HG03565 (cell line): Measurements from ENCODE around the gene ADGRA3.

ENCODE experiments used
- ATAC-seq: cut with Tn5 transposase; IDR thresholded peaks from one replicate; pipeline ENCODE4 v1.9.1; 2021; ENCODE audit warnings: mild to moderate bottlenecking, moderate library complexity; ENCODE audit not compliant: unreplicated experiment

The ADGRA3 gene

DNA sequence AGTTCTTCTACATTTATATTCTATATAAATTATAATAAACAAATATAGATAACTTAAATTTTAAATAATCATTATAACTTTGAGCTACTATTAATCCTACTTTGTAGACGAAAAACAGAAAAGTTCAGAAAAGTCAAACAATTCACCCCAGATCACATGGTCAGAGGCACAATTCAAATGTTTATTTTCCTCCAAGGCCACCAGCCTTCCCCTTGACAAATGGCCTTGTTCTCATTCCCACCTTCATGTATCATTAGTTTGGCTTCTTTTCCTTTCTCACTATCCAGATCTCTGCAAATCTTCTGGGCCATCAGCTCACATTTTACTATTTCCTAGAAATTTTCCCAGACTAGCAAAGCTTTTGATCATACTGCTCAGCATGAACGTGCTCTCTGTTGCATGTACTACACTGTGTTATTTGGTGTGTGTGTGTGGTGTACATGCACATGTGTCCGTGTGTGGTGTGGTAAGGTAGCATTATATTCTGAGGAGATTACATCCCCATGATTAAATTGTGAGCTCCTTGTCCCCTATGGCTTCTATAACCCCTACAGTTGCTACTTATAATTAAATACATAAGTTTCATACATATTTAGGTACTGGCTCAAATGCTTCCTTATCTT lies 61.5 kb downstream of the ADGRA3 start:
- ATAC-seq: no peak

DNA sequence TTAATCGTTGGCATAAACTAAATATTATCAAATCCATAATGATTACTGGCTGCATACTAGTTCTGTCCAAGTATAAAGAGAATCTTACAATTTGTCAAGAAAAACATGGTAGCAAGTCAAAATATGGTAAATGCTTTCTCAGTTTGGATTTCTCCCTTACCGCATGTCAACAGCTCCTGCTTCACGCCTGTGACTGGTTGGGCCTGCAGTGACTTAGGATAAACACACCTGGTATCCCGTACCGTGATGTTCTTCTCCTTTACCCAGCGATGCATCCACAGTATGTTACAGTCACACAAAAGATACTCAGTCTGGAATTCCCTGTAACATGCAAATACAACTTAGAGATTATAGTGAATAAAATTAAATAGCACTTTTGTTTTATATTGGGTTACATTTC lies 71.1 kb downstream of the ADGRA3 start:
- ATAC-seq: no peak

DNA sequence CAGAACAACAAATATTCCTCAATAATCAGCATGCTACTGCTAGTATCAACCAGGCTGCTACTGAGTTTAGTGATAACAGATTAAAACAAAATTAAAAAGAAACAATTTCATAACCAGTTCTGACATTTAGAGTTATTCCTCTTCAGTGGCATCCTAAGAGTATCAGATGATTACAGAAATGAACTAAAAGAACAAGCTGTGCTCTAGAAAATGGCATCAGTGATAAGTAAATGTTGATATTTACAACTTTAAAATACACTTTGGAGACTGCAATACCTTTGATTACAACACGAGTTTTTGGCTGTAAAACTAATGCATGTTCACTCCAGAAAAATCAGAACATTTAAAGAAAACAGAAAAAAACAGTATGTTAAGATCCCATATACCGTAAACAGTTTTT lies 72.9 kb downstream of the ADGRA3 start:
- ATAC-seq: no peak

GRCh38 chr4:22440999-22441398 lies 74.9 kb downstream of the ADGRA3 start:
- ATAC-seq: no peak

DNA sequence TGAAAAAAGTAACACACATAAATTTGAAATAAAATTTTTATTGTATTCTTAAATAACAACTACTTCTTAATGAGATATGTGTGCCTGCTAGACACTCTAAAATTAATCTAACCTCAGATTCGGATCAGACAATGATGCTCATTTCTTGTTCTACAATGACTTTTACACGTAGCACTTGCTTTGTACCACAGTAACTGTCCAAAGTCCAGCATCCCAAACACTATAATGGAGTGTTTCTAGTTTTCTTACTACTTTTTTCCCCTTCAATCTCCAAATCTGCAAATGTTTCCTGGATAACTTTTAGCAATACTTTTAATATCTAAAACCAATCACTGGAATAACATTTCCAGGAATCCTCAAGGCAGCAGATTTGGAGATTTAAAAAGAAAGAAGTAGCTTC lies 75.9 kb downstream of the ADGRA3 start:
- no peak for ATAC-seq

GRCh38 chr4:22435652-22436051 lies 80.2 kb downstream of the ADGRA3 start:
- no peak for ATAC-seq

DNA sequence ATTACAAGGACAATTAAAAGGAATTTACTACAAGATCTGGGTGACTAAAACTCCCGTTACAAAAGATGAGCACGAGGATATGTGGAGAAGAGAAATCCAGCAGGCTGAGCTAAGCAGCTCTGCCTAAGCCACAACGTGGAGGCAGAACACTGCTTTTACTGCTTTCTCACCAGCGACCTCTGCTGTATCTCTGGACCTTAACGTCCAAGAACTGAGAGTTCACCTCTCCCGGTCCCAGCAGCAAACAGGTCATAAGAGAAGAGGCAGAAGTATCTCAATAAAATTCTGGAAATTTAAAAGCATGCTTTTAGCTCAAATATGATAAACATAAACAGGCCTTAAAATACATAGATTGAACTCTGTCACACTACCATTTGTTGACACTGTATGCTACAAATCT lies 81.0 kb downstream of the ADGRA3 start:
- ATAC-seq: no peak

DNA sequence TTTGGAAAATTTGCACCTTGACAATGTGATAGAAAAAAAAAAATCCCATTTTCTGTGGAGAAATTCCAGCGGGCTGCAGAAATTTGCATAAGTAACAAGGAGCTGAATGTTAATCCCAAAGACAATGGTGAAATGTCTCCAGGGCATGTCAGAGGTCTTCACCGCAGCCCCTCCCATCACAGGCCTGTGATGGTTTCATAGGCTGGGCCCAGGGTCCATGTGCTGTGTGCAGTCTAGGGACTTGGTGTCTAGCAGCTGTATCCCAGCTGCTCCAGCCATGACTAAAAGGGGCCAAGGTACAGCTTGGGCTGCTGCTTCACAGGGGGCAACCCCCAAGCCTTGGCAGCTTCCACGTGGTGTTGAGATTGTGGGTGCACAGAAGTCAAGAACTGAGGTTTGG lies 85.2 kb downstream of the ADGRA3 start:
- ATAC-seq: no peak

DNA sequence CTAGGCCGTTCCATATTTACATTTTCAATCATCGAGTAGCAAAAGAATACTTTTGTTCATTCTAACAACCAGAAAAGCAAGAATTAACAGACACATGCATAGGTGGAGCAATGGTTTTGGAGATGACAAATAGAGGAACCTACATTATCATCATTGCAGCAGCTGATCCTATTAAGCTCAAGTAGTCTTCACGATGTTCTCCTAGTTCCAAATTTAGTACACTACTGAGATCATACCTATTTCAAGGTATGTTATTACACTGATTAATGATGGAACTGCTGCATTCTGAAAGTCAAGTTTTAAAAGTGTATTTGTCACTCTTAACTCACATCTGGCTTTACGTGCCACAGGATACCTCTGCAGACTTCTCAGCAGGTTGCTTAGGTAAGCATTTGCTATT lies 87.4 kb downstream of the ADGRA3 start:
- no peak for ATAC-seq

DNA sequence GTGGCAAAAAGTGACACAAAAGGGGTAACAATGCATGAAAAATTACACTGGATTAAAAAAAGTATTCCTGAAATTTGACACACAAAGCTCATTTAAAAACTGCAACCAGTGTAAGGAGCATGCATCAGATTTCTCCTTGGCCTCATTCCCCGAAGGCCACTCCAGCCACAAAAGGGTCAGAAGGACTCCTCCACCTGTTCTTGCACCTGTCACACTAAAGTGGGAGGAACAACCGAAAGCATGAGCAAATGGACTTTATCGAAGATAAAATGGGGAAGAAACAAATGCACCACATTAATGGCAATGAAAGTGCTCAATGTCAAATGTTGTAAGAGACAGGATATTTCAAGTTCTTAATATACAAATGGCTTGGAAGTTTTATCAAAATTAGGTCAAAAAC lies 88.2 kb downstream of the ADGRA3 start:
- no peak for ATAC-seq

- no peak for ATAC-seq
Observed at GRCh38 chr4:22420291-22420690, 95.6 kb downstream of the ADGRA3 start.

DNA sequence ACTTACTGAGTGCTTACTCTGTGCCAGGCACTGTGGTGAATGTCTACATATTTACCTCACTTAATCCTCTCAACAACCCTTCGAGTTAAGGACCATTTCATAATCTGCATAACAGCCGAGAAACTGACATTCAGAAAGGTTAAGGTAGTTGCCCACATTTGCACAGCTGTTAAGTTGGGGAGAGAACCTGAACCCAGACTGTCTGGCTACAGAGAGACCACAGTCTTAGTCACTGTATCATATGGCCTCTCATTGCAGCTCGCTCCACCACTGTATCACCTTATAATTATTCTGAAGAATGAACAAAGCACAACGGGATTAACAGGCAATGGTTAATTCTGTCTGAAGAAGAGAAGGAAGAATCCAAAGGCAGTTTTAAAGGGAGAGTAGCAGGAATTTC lies 98.5 kb downstream of the ADGRA3 start:
- ATAC-seq: no peak

GRCh38 chr4:22416403-22416802 lies 99.5 kb downstream of the ADGRA3 start:
- no peak for ATAC-seq

DNA sequence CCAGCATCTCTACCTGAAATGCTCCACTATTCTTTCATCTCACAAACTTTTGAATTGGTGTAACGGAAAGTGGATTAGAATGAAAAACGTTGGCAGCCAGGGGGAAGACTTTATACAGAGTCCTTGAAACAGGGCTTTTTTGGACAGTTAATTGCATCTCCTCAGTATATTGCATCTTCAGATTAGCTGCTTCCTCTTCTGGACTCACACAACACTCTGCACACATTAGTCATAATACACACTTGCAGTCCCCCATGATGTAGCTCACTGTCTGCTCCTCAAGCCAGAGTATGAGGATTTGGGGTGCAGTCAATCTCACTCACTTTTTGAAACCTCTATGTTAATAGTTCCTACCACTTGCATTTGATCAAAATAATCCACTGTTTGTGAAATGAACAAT lies 101.0 kb downstream of the ADGRA3 start:
- no peak for ATAC-seq

DNA sequence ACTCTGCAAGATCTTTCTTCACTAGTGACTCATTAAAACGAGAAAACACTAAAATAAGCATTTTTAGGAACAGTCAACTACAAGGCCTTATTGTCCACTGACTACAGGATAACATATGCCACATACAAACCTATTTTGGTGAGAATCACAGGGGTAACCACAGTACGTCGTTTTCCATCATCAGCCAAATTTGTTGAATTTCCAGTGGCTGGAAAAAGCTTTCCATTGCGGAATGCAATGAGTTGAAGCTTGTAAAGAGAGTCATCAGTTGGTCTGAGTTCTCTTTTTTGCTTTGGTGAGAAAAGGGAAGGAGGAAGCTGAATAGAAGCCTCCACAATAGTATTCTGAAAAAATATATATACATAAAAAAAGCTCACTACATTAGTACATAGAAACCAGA lies 102.4 kb downstream of the ADGRA3 start:
- no peak for ATAC-seq

DNA sequence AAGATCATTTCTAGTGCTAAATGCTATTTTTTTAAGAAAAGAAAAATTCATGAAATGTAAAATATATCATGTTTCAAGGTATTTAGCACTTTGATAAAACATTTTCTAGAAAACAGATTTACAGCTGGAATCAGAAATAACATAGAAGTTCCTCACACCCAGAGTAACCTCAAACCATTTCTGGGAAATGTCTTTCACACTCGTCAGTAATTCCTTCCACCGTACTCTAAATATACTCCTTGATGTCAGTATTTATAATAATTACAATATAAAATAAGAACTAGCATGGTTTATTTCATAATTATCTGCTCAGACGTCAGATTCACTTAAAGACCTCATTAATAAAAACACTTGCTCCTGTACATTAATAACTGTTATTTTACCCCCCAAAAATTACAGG lies 103.9 kb downstream of the ADGRA3 start:
- ATAC-seq: no peak

- no peak for ATAC-seq
Observed at GRCh38 chr4:22410645-22411247, 105.1 kb downstream of the ADGRA3 start.

DNA sequence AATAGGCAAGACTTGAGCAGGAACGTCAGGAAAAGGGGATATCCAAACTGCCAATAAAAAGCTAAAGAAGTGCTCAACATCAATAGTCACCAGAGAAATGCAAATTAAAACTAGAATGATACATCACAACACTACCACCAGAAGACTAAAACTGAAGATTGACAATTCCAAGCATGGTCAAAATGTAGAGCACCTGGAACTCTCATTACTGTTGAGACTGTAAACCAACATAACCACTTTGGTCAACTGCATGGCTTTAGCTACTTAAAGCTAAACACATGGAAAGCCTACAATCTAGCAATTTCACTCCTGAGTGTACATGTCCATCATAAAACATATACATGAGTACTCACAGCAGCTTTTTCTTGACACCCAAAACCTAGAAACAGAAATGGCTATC lies 107.4 kb downstream of the ADGRA3 start:
- ATAC-seq: no peak

- ATAC-seq: no peak
Observed at GRCh38 chr4:22407361-22407760, 108.5 kb downstream of the ADGRA3 start.

GRCh38 chr4:22398671-22399070 lies 117.2 kb downstream of the ADGRA3 start:
- no peak for ATAC-seq

DNA sequence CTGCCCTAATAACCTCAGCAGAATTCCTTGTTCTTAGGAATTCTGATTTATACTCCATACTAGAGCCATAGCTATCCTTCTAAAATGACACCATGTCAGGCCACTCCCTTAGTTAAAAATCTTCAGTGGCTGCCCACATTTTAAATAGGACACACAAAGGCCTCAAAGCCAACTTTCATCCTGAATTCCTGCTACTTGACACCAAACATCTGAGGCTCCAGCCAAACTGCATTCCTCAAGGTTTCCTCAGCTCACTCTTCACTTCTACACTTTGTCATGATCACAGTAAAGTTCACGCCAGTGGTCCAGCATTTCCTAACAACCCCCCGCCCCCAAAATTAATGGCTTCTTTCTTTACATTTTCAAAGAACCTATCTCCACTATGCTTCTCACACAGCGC lies 124.3 kb downstream of the ADGRA3 start:
- no peak for ATAC-seq

GRCh38 chr4:22389240-22389870 lies 126.5 kb downstream of the ADGRA3 start:
- peak; percentile 86 for ATAC-seq

DNA sequence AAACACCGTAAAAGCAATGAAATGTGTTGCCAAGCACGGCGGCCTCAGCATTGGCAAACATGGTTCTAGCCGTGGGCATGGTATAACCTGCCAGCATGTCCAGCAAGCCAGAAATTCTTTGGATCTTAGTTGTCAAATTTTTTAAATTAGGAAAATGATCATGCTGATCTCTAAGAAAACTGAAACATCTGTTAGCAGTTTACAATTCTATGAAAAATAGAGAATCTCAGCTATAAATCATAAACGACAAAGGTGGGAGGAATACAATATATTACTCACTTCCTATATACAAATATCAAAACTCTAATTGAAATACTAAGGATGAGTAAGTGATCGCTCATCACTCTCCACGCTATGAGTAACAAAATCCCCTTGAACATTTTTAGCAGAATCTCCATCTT lies 130.3 kb downstream of the ADGRA3 start:
- ATAC-seq: no peak
